Astrocyte of the spinal cord (primary cell): ENCODE data around the gene NRM.
A peak's percentile ranks its signal among the peaks of the same experiment; 100 is the strongest.

Source experiments
- DNase-seq: peaks from one replicate; pipeline ENCODE4 v3.0.0; 2011; ENCODE audit warnings: low read depth, low spot score
- H3K4me3 ChIP-seq: 2 replicates; pipeline ENCODE4 v1.5.1; 2011; ENCODE audit warnings: low read depth, mild to moderate bottlenecking, low read length, moderate library complexity
- CTCF ChIP-seq: IDR thresholded peaks from 2 replicates; pipeline ENCODE4 v1.5.1; 2012; ENCODE audit warnings: low read depth, mild to moderate bottlenecking, low read length, inconsistent platforms
- in situ Hi-C: cut with HindIII; loops from 2 replicates; pipeline ENCODE4 v1.10.0; 2017; ENCODE audit warnings: low sequenced_read_pairs

The NRM gene

GRCh38 chr6:30684386-30685156 is 6.2 kb downstream of the NRM start:
- peak; percentile 29 for DNase-seq
- peak overlapping the region; percentile 87 for H3K4me3 ChIP-seq
- in situ Hi-C loops, result no loop called here
- no peak for TF ChIP-seq CTCF

- peak overlapping the region; percentile 87 for H3K4me3 ChIP-seq
- no peak for TF ChIP-seq CTCF
- in situ Hi-C loops, result no loop called here
- DNase-seq, result no peak
Measured at GRCh38 chr6:30683980-30684338, 6.8 kb downstream of the NRM start.

GRCh38 chr6:30683183-30683979 is 7.4 kb downstream of the NRM start:
- peak overlapping the region; percentile 87 for H3K4me3 ChIP-seq
- in situ Hi-C loops, result no loop called here
- DNase-seq, result no peak
- TF ChIP-seq CTCF, result no peak

GRCh38 chr6:30682143-30683117 is 8.4 kb downstream of the NRM start:
- DNase-seq, result peak; percentile 94
- no peak for TF ChIP-seq CTCF
- in situ Hi-C loops, result no loop called here
- H3K4me3 ChIP-seq, result peak overlapping the region; percentile 87

- H3K4me3 ChIP-seq, result peak overlapping the region; percentile 87
- no peak for TF ChIP-seq CTCF
- in situ Hi-C loops, result no loop called here
- DNase-seq, result no peak
Measured at GRCh38 chr6:30681766-30682142, 9.0 kb downstream of the NRM start.
